ENCODE results near the gene INMT.

GRCh38 chr7:30804078-30804661 is 52.2 kb downstream of the INMT start:
- TF ChIP-seq CTCF (conservative IDR thresholded peaks at IDR 0.05; ENCODE audit: low read length) (no peak), EZH2phosphoT487 (IDR thresholded peaks at IDR 0.05; ENCODE audit: borderline replicate concordance, low read depth, low read length) (no peak)
